MM.1S (cell line): ENCODE results near the gene LEAP2.

Experiments
- CTCF ChIP-seq: fragments of 300-600 bp; sonication (generic); IDR thresholded peaks from 2 replicates; pipeline ENCODE4 v1.5.1; 2016; ENCODE audit warnings: antibody characterized with exemption, low read length, mixed read lengths
- EZH2 ChIP-seq: fragments of 300-600 bp; sonication (generic); optimal IDR thresholded peaks from 2 replicates; pipeline ENCODE3; 2017; ENCODE audit warnings: low read depth, mild to moderate bottlenecking, antibody characterized with exemption, low read length, mixed read lengths
- EZH2phosphoT487 ChIP-seq: fragments of 300-600 bp; sonication (generic); IDR thresholded peaks from 2 replicates; pipeline ENCODE4 v1.6.1; 2018; ENCODE audit warnings: antibody characterized with exemption, low read length

- TF ChIP-seq CTCF (no peak), EZH2 (no peak), EZH2phosphoT487 (no peak)
Observed at GRCh38 chr5:132839426-132840301, 33.8 kb upstream of the LEAP2 start.
